H1 (cell line): Measurements from ENCODE around the gene ARMC9. TPM values are rescaled to one million over a fixed set of nuclear protein-coding genes. Genes with fewer than 3 reads are reported as not detected.

Source experiments
- BCL11A ChIP-seq, 2 experiments: IDR thresholded peaks; one replicate each; pipeline ENCODE4 v1.6.1; 2011; ENCODE audit warnings: low read depth in 2 of 2, low read length in 2 of 2, mild to moderate bottlenecking in 2 of 2
- GABPA ChIP-seq: IDR thresholded peaks from 2 replicates; pipeline ENCODE4 v1.6.1; 2011; ENCODE audit warnings: mild to moderate bottlenecking, low read length, moderate library complexity, borderline replicate concordance; ENCODE audit not compliant: insufficient read depth
- SUZ12 ChIP-seq: fragments of 200-600 bp; sonication (generic); IDR thresholded peaks from 2 replicates; pipeline ENCODE4 v1.6.1; 2012; ENCODE audit warnings: mild to moderate bottlenecking, inconsistent platforms, low read length, moderate library complexity, mixed read lengths
- polyA plus RNA-seq, 7 experiments: library from polyadenylated mRNA; depleted of rRNA in 3 of 7; stranded (reverse) in 5 of 7; unstranded in 2 of 7; fragments of >200 nt in 5 of 7; fragments of 200-250 nt in 2 of 7; gene quantifications; 1 replicate in 5 of 7; 2 replicates in 1 of 7; 4 replicates in 1 of 7; pipeline versions ENCODE4 v1.2.1 to v1.2.3, GENCODE V29; 2011 to 2013; ENCODE audit warnings: missing spikeins in 2 of 7, mixed read lengths in 2 of 7
- total RNA-seq: library from RNA; stranded (reverse); fragmentation: NEBNext Ultra II Directional; extraction: Animal tissue kit (Norgen Biotek cat#: 25700); gene quantifications from 2 replicates; pipeline ENCODE4 v1.2.1, GENCODE V29; 2021

Gene ARMC9
- total and polyA plus RNA-seq, 2 of the 8 experiments (the other 6 are each of a cell fraction or from before 2014, with no cell fraction given): 23.2 to 36.1 TPM

DNA sequence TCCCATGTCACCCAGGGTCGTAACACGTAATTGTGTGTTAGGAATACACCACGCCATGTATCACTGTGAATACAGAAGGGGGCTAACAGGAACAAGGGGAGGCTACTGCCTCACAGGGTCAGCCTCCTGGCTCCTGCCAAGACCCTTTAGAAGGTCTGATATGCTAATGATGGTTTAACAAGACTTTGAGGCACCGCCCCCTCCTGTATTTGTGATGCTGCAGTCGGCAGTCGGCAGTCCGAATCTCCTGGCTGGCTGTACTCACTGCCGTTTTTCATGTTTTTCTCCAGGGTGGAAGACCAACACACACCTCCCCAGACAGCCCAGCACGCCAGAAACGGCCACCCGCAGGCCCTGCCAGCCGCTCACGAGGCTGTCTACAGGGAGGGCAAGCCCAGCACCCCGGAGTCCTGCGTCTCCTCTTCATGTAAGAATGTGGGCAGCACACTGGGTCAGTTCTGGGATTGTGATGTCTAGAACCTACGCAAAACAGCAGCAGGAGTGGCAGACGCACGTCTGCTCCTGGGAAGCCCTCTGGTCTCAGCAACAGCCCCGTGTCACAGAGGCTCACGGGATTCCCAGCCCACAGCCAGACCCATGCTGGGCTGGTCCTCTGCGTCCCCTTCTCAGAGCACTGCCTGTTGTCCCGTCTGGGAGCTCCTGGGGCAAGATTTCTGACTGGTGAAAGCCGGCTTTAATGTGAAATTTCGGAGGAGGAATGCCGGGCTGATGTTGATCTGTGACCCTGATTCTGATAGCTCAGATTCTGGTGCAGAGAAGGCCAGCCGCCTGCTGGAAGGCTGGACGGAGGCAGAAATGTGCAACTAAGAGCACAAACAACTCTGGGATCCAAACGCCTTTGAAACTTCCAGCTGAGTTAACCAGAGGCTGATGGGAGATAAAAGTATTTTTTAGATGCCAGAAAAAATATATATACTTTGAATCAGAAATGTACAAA, 157.4 kb downstream of the ARMC9 start (continued):
- TF ChIP-seq GABPA (no peak), BCL11A (IDR thresholded peaks at IDR 0.05; ENCODE audit: low read depth in 2 of 2, low read length in 2 of 2) (no peak), SUZ12 (no peak)
